Upper lobe of left lung (tissue), 4 donors: ENCODE results near the gene SLC25A11.

Source experiments
- CTCF ChIP-seq, 6 experiments: fragments of 450-650 bp in 4 of 6; fragments of 200-600 bp in 2 of 6; sonication (generic) in 2 of 6; IDR thresholded peaks; one replicate each; pipeline ENCODE4 v1.5.1; 2016 to 2019; ENCODE audit warnings: antibody characterized with exemption in 6 of 6
- POLR2A ChIP-seq, 4 donors: fragments of 450-650 bp; IDR thresholded peaks; one replicate each; pipeline ENCODE4 v1.5.1; 2016 to 2017; ENCODE audit warnings: antibody characterized with exemption in 4 of 4, mild to moderate bottlenecking in 2 of 4

DNA sequence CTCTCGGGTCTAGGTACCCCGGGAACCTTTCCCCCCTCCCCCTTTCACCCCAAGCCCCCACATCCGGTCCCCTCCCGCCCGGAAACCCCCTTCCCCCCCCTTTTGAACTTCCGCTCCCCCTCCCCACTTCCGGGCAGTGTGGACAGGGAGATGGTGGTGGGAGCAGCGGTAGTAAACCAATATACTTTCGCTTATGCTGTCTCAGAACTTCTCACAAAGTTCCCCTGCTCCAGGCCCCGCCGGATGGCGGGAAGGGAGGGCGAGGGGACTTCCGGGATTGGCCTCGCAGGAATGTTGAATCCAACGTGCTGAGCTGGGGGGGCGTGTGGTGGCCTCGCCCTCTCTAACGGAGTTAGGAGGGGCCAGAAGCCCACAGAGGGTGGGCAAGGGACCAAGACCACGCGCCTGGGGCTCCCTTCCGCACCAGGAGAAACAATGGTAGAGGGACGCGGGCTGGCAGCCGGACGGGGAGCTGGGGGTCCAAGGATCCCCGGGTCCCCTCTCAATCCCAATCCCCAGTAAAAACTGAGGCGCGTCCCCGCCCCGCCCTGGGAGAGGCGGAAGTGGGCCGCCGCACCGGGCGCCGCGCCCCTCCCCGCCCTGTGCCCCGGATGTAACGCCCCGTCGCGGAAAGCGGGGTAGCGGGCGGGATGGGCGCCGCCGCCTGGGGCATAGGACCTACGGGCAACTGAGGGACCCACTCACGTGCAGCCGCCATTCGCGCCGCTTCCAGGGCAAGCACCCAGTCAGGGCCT is 7.7 kb upstream of the SLC25A11 start:
- TF ChIP-seq CTCF (IDR thresholded peaks at IDR 0.05) = no peak
- TF ChIP-seq POLR2A (IDR thresholded peaks at IDR 0.05) = no peak
